ENCODE measurements around the gene ARHGAP1.
A peak's percentile ranks its signal among the peaks of the same experiment; 100 is the strongest.

The ARHGAP1 gene

DNA sequence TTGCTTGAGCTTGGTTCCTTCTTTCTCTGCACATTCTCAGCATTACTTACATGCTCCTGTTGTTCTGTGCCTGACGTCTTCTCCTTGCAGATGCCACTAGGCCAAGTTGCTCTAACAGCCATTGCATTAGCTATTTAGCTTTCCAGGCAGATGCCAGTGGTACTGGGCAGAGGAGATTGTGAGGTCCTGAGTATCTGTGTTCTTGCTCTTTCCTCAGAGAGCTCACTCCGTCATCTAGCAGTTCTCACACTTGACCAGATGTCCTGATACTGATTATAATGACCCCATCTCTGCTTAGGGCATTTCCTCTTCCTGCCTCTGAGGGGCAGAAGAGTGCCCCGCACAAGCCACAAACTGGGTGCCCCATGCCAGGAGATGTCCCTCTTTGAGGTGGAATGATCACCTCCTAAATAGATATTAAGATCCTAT, 30.7 kb downstream of the ARHGAP1 start:
- TF ChIP-seq NFIC (IDR thresholded peaks at IDR 0.05) (no peak), TEAD4 (IDR thresholded peaks at IDR 0.05) (no peak), FOXM1 (IDR thresholded peaks at IDR 0.05; ENCODE audit: borderline replicate concordance, low read depth) (no peak), ZBTB7A (IDR thresholded peaks at IDR 0.05; ENCODE audit: low read depth) (no peak), RAD21 (IDR thresholded peaks at IDR 0.05; ENCODE audit: low read depth) (peak; percentile 18; the same call in 1 of the 2 replicates), EP300 (IDR thresholded peaks at IDR 0.05; ENCODE audit: borderline replicate concordance) (no peak)
- TF ChIP-seq, protein P1, sequence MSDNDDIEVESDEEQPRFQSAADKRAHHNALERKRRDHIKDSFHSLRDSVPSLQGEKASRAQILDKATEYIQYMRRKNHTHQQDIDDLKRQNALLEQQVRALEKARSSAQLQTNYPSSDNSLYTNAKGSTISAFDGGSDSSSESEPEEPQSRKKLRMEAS (IDR thresholded peaks at IDR 0.05), result no peak

DNA sequence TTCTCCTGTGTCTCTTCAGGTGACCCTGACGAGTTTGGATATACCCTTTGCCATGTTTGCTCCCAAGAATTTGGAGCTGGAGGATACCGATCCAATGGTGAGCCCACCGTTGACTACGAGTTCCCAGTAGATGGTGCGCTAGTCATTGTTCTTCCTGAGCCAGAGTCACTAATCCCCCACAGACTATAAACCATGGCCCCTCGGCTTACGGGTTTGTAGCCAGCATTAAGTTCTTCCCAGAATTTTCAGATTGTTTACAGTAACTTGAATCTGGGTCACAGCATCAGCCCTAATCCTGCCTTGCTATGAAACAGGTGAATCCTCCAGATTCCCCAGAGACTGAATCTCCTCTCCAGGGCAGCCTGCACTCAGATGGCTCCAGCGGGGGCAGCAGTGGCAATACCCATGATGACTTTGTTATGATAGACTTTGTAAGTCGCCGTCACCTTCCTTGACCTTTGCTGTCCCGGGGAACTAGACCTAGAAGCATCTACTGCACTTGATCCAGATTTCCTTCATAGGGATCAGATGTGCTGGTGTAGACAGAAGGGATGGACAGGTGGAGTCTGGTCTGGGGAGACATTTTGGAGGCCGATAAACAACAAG, 31.8 kb downstream of the ARHGAP1 start:
- TF ChIP-seq TAF1 (IDR thresholded peaks at IDR 0.05; ENCODE audit: low read depth) (no peak), EGR1 (IDR thresholded peaks at IDR 0.05) (no peak), TEAD4 (IDR thresholded peaks at IDR 0.05) (no peak), ZBTB7A (IDR thresholded peaks at IDR 0.05; ENCODE audit: low read depth) (no peak), EP300 (IDR thresholded peaks at IDR 0.05; ENCODE audit: borderline replicate concordance) (no peak), YY1 (IDR thresholded peaks at IDR 0.05; ENCODE audit: low read depth) (no peak), TCF12 (IDR thresholded peaks at IDR 0.05; ENCODE audit: low read depth) (no peak), RAD21 (IDR thresholded peaks at IDR 0.05; ENCODE audit: low read depth) (no peak), NFIC (IDR thresholded peaks at IDR 0.05) (no peak), FOXM1 (IDR thresholded peaks at IDR 0.05; ENCODE audit: borderline replicate concordance, low read depth) (no peak), CREB1 (IDR thresholded peaks at IDR 0.05; ENCODE audit: low read depth) (no peak), CEBPB (IDR thresholded peaks at IDR 0.05) (no peak)
- TF ChIP-seq, protein P2, sequence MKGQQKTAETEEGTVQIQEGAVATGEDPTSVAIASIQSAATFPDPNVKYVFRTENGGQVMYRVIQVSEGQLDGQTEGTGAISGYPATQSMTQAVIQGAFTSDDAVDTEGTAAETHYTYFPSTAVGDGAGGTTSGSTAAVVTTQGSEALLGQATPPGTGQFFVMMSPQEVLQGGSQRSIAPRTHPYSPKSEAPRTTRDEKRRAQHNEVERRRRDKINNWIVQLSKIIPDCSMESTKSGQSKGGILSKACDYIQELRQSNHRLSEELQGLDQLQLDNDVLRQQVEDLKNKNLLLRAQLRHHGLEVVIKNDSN (IDR thresholded peaks at IDR 0.05), result no peak
- TF ChIP-seq, protein P1 (IDR thresholded peaks at IDR 0.05), result no peak
- TF ChIP-seq, protein P3, sequence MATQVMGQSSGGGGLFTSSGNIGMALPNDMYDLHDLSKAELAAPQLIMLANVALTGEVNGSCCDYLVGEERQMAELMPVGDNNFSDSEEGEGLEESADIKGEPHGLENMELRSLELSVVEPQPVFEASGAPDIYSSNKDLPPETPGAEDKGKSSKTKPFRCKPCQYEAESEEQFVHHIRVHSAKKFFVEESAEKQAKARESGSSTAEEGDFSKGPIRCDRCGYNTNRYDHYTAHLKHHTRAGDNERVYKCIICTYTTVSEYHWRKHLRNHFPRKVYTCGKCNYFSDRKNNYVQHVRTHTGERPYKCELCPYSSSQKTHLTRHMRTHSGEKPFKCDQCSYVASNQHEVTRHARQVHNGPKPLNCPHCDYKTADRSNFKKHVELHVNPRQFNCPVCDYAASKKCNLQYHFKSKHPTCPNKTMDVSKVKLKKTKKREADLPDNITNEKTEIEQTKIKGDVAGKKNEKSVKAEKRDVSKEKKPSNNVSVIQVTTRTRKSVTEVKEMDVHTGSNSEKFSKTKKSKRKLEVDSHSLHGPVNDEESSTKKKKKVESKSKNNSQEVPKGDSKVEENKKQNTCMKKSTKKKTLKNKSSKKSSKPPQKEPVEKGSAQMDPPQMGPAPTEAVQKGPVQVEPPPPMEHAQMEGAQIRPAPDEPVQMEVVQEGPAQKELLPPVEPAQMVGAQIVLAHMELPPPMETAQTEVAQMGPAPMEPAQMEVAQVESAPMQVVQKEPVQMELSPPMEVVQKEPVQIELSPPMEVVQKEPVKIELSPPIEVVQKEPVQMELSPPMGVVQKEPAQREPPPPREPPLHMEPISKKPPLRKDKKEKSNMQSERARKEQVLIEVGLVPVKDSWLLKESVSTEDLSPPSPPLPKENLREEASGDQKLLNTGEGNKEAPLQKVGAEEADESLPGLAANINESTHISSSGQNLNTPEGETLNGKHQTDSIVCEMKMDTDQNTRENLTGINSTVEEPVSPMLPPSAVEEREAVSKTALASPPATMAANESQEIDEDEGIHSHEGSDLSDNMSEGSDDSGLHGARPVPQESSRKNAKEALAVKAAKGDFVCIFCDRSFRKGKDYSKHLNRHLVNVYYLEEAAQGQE (IDR thresholded peaks at IDR 0.05; ENCODE audit: low read depth), result no peak

DNA sequence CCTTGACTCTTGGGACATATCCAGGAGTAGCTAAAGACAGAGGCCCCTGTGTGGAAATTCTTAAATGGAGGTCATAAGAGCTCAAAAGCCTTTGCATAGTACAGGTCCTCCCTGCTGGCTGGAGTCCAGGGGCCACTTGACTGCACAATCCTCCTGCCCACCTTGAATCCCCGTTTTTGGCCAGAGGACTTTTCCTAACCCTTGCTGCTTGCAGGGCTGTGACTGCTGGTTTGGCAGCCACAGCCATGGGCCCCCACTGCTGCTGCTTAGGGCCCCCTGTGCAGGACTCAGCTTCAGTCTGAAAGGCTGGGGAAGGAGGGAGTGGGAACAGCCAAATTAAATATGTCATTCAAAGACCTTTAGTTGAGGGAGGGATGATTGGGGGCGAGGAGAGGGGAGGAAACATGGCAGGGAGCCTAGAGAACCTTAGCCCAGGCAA, 33.4 kb downstream of the ARHGAP1 start:
- TF ChIP-seq TEAD4 (IDR thresholded peaks at IDR 0.05) (no peak), CREB1 (IDR thresholded peaks at IDR 0.05; ENCODE audit: low read depth) (no peak), FOXM1 (IDR thresholded peaks at IDR 0.05; ENCODE audit: borderline replicate concordance, low read depth) (no peak), YY1 (IDR thresholded peaks at IDR 0.05; ENCODE audit: low read depth) (no peak), EP300 (IDR thresholded peaks at IDR 0.05; ENCODE audit: borderline replicate concordance) (no peak)
- TF ChIP-seq, protein P3 (IDR thresholded peaks at IDR 0.05; ENCODE audit: low read depth), result no peak

DNA sequence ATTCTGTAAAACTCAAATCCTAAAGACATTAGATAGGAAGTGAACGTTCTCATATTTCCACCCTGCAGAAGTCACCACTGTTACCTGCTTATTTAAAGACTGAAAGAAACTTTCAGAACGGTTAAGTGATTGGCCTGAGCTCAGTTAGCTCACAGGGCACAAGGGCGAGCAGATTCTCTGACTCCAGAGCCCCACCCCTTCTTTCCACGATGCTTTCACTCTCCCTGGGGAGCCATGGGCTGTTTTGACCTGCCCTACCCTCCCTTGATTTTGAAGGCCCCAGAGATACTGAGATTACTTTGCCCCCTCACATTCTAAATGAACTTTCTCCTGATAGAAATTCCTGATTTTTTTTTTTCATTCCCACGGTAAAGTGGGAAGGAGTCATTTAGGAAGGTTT, 33.9 kb downstream of the ARHGAP1 start:
- TF ChIP-seq, protein P3 (IDR thresholded peaks at IDR 0.05; ENCODE audit: low read depth), result no peak
- TF ChIP-seq YY1 (IDR thresholded peaks at IDR 0.05; ENCODE audit: low read depth) (no peak), EGR1 (IDR thresholded peaks at IDR 0.05) (no peak)

DNA sequence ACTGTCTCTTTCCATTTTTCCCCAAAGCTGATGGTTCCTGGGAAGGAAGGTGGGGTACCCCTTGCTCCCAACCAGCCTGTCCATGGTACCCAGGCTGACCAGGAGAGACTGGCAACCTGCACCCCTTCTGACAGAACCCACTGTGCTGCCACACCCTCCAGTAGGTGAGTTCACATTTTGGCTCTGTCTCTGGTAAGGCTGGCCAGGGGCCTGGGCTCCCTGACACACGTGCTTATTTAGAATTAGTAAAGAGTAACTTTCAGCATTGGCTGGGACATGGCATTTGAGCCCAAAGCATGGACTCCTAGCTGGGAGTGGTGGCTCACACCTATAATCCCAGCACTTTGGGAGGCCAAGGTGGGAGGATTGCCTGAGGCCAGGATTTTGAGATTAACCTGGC, 35.1 kb downstream of the ARHGAP1 start:
- TF ChIP-seq, protein P3 (IDR thresholded peaks at IDR 0.05; ENCODE audit: low read depth), result no peak
- TF ChIP-seq, protein P2 (IDR thresholded peaks at IDR 0.05), result no peak
- TF ChIP-seq CREB1 (IDR thresholded peaks at IDR 0.05; ENCODE audit: low read depth) (no peak), CEBPB (IDR thresholded peaks at IDR 0.05) (no peak)
- TF ChIP-seq, protein P1 (IDR thresholded peaks at IDR 0.05), result no peak
